Panc1 (cell line): ENCODE measurements around the gene MEIS1.

ENCODE experiments used
- CTCF ChIP-seq: fragments of 450-650 bp; IDR thresholded peaks from 2 replicates; pipeline ENCODE4 v1.5.1; 2017; ENCODE audit warnings: mild to moderate bottlenecking
- POLR2AphosphoS5 ChIP-seq: IDR thresholded peaks from 2 replicates; pipeline ENCODE4 v1.6.1; 2012; ENCODE audit warnings: mild to moderate bottlenecking, low read depth, low read length, moderate library complexity
- TCF7L2 ChIP-seq: IDR thresholded peaks from 2 replicates; pipeline ENCODE4 v1.6.1; 2011; ENCODE audit warnings: mild to moderate bottlenecking, low read depth, low read length, inconsistent platforms

- TF ChIP-seq CTCF, result no peak
- TF ChIP-seq POLR2AphosphoS5, result no peak
- TF ChIP-seq TCF7L2, result no peak
Measured at GRCh38 chr2:66601624-66602023, 166.7 kb downstream of the MEIS1 start.
